Body of pancreas (tissue), 4 donors: ENCODE measurements around the gene ELOVL5. TPM values are rescaled to one million over a fixed set of nuclear protein-coding genes. Genes with fewer than 3 reads are reported as not detected.

ENCODE experiments used
- ATAC-seq: fragments of 150-250 bp; one replicate; pipeline ENCODE4 v1.9.1; 2016
- DNase-seq, 4 donors: peaks; one replicate each; pipeline ENCODE4 v3.0.0-alpha.2; 2019
- H3K27ac ChIP-seq, 4 donors: fragments of 200-600 bp; sonication (generic); 1 replicate in 3 of 4; 2 replicates in 1 of 4; pipeline versions ENCODE4 v1.5.1 to v1.6.1; 2016 to 2019; ENCODE audit warnings: mild to moderate bottlenecking in 1 of 4, mixed read lengths in 1 of 4, moderate library complexity in 1 of 4
- H3K27me3 ChIP-seq, 2 donors: fragments of 200-600 bp; sonication (generic); one replicate each; pipeline ENCODE4 v1.6.0; 2016; ENCODE audit warnings: mild to moderate bottlenecking in 1 of 2
- H3K36me3 ChIP-seq, 2 donors: fragments of 200-600 bp; sonication (generic); replicated peaks in 1 of 2; 2 replicates each; pipeline ENCODE4 v1.5.1; 2016; ENCODE audit warnings: low read depth in 2 of 2; ENCODE audit not compliant: insufficient read depth in 1 of 2
- H3K4me1 ChIP-seq: fragments of 200-600 bp; sonication (generic); one replicate; pipeline ENCODE4 v1.6.0; 2016
- H3K4me3 ChIP-seq, 2 donors: fragments of 200-600 bp; sonication (generic); 1 replicate in 1 of 2; 2 replicates in 1 of 2; pipeline ENCODE4 v1.5.1; 2016 to 2019
- H3K9me3 ChIP-seq, 3 donors: fragments of 200-600 bp; sonication (generic); 1 replicate in 2 of 3; 2 replicates in 1 of 3; pipeline ENCODE4 v1.5.1; 2016
- CTCF ChIP-seq, 7 experiments: fragments of 450-650 bp in 4 of 7; fragments of 200-600 bp in 3 of 7; sonication (generic) in 3 of 7; IDR thresholded peaks; one replicate each; pipeline ENCODE4 v1.5.1; 2016 to 2019; ENCODE audit warnings: antibody characterized with exemption in 7 of 7
- POLR2A ChIP-seq, 3 donors: fragments of 450-650 bp; IDR thresholded peaks; one replicate each; pipeline ENCODE4 v1.6.1; 2016; ENCODE audit warnings: antibody characterized with exemption in 3 of 3, mild to moderate bottlenecking in 2 of 3
- WGBS, 2 donors: methylation state at CpG; one replicate each; pipeline ENCODE4 v1.1.5; 2017; 5-methylcytosine and 5-hydroxymethylcytosine counted together
- intact Hi-C: fragments of 100-400 bp; cut with DNase I; formaldehyde crosslinking; loops from one replicate; pipeline ENCODE4 v1.15.1; 2023
- total RNA-seq, 2 donors: library from RNA; depleted of rRNA; stranded (reverse); fragments of >200 nt; gene quantifications; one replicate each; pipeline ENCODE4 v1.1.0, GENCODE V29; 2016

Gene ELOVL5
- total RNA-seq, 2 donors from 2014 or later, result 8.6 to 11.2 TPM

- Histone ChIP-seq H3K27ac (no peak overlapping the region), H3K4me1 (peaks cover 6% of the 10 kb centered on the region), H3K4me3 (no peak overlapping the region), H3K9me3 (no peaks in the 10 kb centered on the region), H3K36me3 (no peaks in the 10 kb centered on the region), H3K27me3 (no peaks in the 10 kb centered on the region)
- ATAC-seq, result no peak
- DNase-seq, result no peak
- 72 to 89% methylated on average over 1 of the region's 1 CpG for WGBS, 2 donors
- TF ChIP-seq CTCF (IDR thresholded peaks at IDR 0.05) (no peak), POLR2A (IDR thresholded peaks at IDR 0.05) (no peak)
- intact Hi-C loops, result no loop called here
Observed at GRCh38 chr6:53295176-53295575, 53.6 kb downstream of the ELOVL5 start.

- Histone ChIP-seq H3K27ac (no peak overlapping the region), H3K4me3 (no peak overlapping the region), H3K9me3 (no peaks in the 10 kb centered on the region), H3K4me1 (peaks cover 6% of the 10 kb centered on the region), H3K27me3 (no peaks in the 10 kb centered on the region), H3K36me3 (no peaks in the 10 kb centered on the region)
- 93 to 95% methylated on average over 1 of the region's 1 CpG for WGBS, 2 donors
- no peak for ATAC-seq
- intact Hi-C loops, result no loop called here
- DNase-seq, result no peak
- TF ChIP-seq CTCF (IDR thresholded peaks at IDR 0.05) (no peak), POLR2A (IDR thresholded peaks at IDR 0.05) (no peak)
Observed at GRCh38 chr6:53294611-53295010, 54.1 kb downstream of the ELOVL5 start.

GRCh38 chr6:53294095-53294494, 54.7 kb downstream of the ELOVL5 start:
- H3K36me3 ChIP-seq, result no peaks in the 10 kb centered on the region
- H3K4me3 ChIP-seq, result no peak overlapping the region
- peaks cover 6% of the 10 kb centered on the region for H3K4me1 ChIP-seq
- DNase-seq, result no peak
- H3K27ac ChIP-seq, result no peak overlapping the region
- no peak for ATAC-seq
- 96 to 100% methylated on average over 3 of the region's 3 CpGs for WGBS, 2 donors
- TF ChIP-seq POLR2A (IDR thresholded peaks at IDR 0.05), result no peak
- peak in 1 of 7 experiments; percentile 38 for TF ChIP-seq CTCF (IDR thresholded peaks at IDR 0.05)
- H3K27me3 ChIP-seq, result no peaks in the 10 kb centered on the region
- no peaks in the 10 kb centered on the region for H3K9me3 ChIP-seq
- intact Hi-C loops, result no loop called here

- H3K27me3 ChIP-seq, result no peaks in the 10 kb centered on the region
- WGBS, 2 donors, result 88 to 93% methylated on average over 3 of the region's 3 CpGs
- peaks cover 6% of the 10 kb centered on the region for H3K4me1 ChIP-seq
- ATAC-seq, result no peak
- intact Hi-C loops, result no loop called here
- DNase-seq, result no peak
- H3K9me3 ChIP-seq, result no peaks in the 10 kb centered on the region
- TF ChIP-seq CTCF (IDR thresholded peaks at IDR 0.05) (no peak), POLR2A (IDR thresholded peaks at IDR 0.05) (no peak)
- H3K36me3 ChIP-seq, result no peaks in the 10 kb centered on the region
- H3K27ac ChIP-seq, result no peak overlapping the region
- H3K4me3 ChIP-seq, result no peak overlapping the region
Observed at GRCh38 chr6:53293691-53294090, 55.1 kb downstream of the ELOVL5 start.
